HUES48 (cell line): ENCODE measurements around the gene TXNL1.

Source experiments
- H3K27ac ChIP-seq: one replicate; pipeline ENCODE4 v1.7.0; 2013; ENCODE audit warnings: low read depth, low read length, inconsistent platforms
- H3K27me3 ChIP-seq: 2 replicates; pipeline ENCODE4 v1.6.1; 2013; ENCODE audit warnings: mild to moderate bottlenecking, low read length; ENCODE audit not compliant: control insufficient read depth, insufficient read depth
- H3K36me3 ChIP-seq: 2 replicates; pipeline ENCODE4 v1.6.1; 2013; ENCODE audit warnings: low read length; ENCODE audit not compliant: control insufficient read depth, insufficient read depth
- H3K4me1 ChIP-seq: 2 replicates; pipeline ENCODE4 v1.6.1; 2013; ENCODE audit warnings: mild to moderate bottlenecking, low read length; ENCODE audit not compliant: control insufficient read depth, insufficient read depth
- H3K4me3 ChIP-seq: 2 replicates; pipeline ENCODE4 v1.5.1; 2013; ENCODE audit warnings: mild to moderate bottlenecking, low read depth, low read length
- H3K9ac ChIP-seq: 2 replicates; pipeline ENCODE4 v1.6.1; 2013; ENCODE audit warnings: mild to moderate bottlenecking, low read depth, low read length, moderate library complexity
- H3K9me3 ChIP-seq: 2 replicates; pipeline ENCODE4 v1.6.1; 2013; ENCODE audit warnings: low read length; ENCODE audit not compliant: control insufficient read depth, insufficient read depth

Gene TXNL1

GRCh38 chr18:56570978-56571377, 67.4 kb downstream of the TXNL1 start:
- Histone ChIP-seq H3K4me3 (no peak overlapping the region), H3K27ac (no peak overlapping the region), H3K4me1 (no peaks in the 10 kb centered on the region), H3K9ac (no peak overlapping the region), H3K36me3 (no peaks in the 10 kb centered on the region), H3K27me3 (no peaks in the 10 kb centered on the region), H3K9me3 (no peaks in the 10 kb centered on the region)

- no peak overlapping the region for H3K4me3 ChIP-seq
- no peaks in the 10 kb centered on the region for H3K27me3 ChIP-seq
- H3K36me3 ChIP-seq = no peaks in the 10 kb centered on the region
- no peak overlapping the region for H3K9ac ChIP-seq
- no peaks in the 10 kb centered on the region for H3K9me3 ChIP-seq
- H3K4me1 ChIP-seq = no peaks in the 10 kb centered on the region
- H3K27ac ChIP-seq = no peak overlapping the region
These were observed 69.0 kb downstream of the TXNL1 start for GRCh38 chr18:56569416-56569815.

- Histone ChIP-seq H3K9me3 (no peaks in the 10 kb centered on the region), H3K36me3 (no peaks in the 10 kb centered on the region), H3K9ac (no peak overlapping the region), H3K27me3 (no peaks in the 10 kb centered on the region), H3K4me1 (no peaks in the 10 kb centered on the region), H3K4me3 (no peak overlapping the region), H3K27ac (no peak overlapping the region)
These were observed 69.4 kb downstream of the TXNL1 start for GRCh38 chr18:56568986-56569385.

- no peak overlapping the region for H3K27ac ChIP-seq
- H3K9me3 ChIP-seq = no peaks in the 10 kb centered on the region
- no peak overlapping the region for H3K4me3 ChIP-seq
- no peak overlapping the region for H3K9ac ChIP-seq
- no peaks in the 10 kb centered on the region for H3K4me1 ChIP-seq
- H3K36me3 ChIP-seq = no peaks in the 10 kb centered on the region
- H3K27me3 ChIP-seq = no peaks in the 10 kb centered on the region
These were observed 72.6 kb downstream of the TXNL1 start for GRCh38 chr18:56565551-56566345.

- H3K36me3 ChIP-seq = no peaks in the 10 kb centered on the region
- no peak overlapping the region for H3K27ac ChIP-seq
- no peaks in the 10 kb centered on the region for H3K9me3 ChIP-seq
- no peak overlapping the region for H3K9ac ChIP-seq
- H3K27me3 ChIP-seq = no peaks in the 10 kb centered on the region
- H3K4me3 ChIP-seq = no peak overlapping the region
- H3K4me1 ChIP-seq = no peaks in the 10 kb centered on the region
These were observed 73.3 kb downstream of the TXNL1 start for GRCh38 chr18:56565046-56565445.

GRCh38 chr18:56563568-56563967, 74.8 kb downstream of the TXNL1 start:
- H3K9me3 ChIP-seq = no peaks in the 10 kb centered on the region
- H3K4me1 ChIP-seq = no peaks in the 10 kb centered on the region
- no peak overlapping the region for H3K27ac ChIP-seq
- H3K36me3 ChIP-seq = no peaks in the 10 kb centered on the region
- H3K9ac ChIP-seq = no peak overlapping the region
- H3K27me3 ChIP-seq = no peaks in the 10 kb centered on the region
- no peak overlapping the region for H3K4me3 ChIP-seq

- H3K27ac ChIP-seq = no peak overlapping the region
- H3K4me3 ChIP-seq = no peak overlapping the region
- H3K4me1 ChIP-seq = no peaks in the 10 kb centered on the region
- H3K9me3 ChIP-seq = no peaks in the 10 kb centered on the region
- no peaks in the 10 kb centered on the region for H3K27me3 ChIP-seq
- H3K36me3 ChIP-seq = no peaks in the 10 kb centered on the region
- no peak overlapping the region for H3K9ac ChIP-seq
These were observed 75.9 kb downstream of the TXNL1 start for GRCh38 chr18:56562479-56562878.

- Histone ChIP-seq H3K4me3 (no peak overlapping the region), H3K27ac (no peak overlapping the region), H3K9ac (no peak overlapping the region), H3K9me3 (no peaks in the 10 kb centered on the region), H3K4me1 (no peaks in the 10 kb centered on the region), H3K36me3 (no peaks in the 10 kb centered on the region), H3K27me3 (no peaks in the 10 kb centered on the region)
These were observed 77.4 kb downstream of the TXNL1 start for GRCh38 chr18:56560992-56561391.

- no peak overlapping the region for H3K9ac ChIP-seq
- H3K27me3 ChIP-seq = no peaks in the 10 kb centered on the region
These were observed 79.3 kb downstream of the TXNL1 start for GRCh38 chr18:56559044-56559443.

GRCh38 chr18:56556907-56557306, 81.5 kb downstream of the TXNL1 start:
- Histone ChIP-seq H3K27ac (no peak overlapping the region), H3K4me1 (no peaks in the 10 kb centered on the region), H3K36me3 (no peaks in the 10 kb centered on the region), H3K9me3 (no peaks in the 10 kb centered on the region), H3K9ac (no peak overlapping the region), H3K27me3 (no peaks in the 10 kb centered on the region), H3K4me3 (no peak overlapping the region)

More at GRCh38 chr18:56559044-56559443, 79.3 kb downstream of the TXNL1 start:
- no peaks in the 10 kb centered on the region for H3K36me3 ChIP-seq
- H3K4me1 ChIP-seq = no peaks in the 10 kb centered on the region
- H3K27ac ChIP-seq = no peak overlapping the region
- no peak overlapping the region for H3K4me3 ChIP-seq
- no peaks in the 10 kb centered on the region for H3K9me3 ChIP-seq

GRCh38 chr18:56550121-56550520, 88.3 kb downstream of the TXNL1 start:
- H3K27me3 ChIP-seq = no peaks in the 10 kb centered on the region
- H3K27ac ChIP-seq = no peak overlapping the region
- H3K4me1 ChIP-seq = no peaks in the 10 kb centered on the region
- H3K36me3 ChIP-seq = no peaks in the 10 kb centered on the region
- H3K9me3 ChIP-seq = no peaks in the 10 kb centered on the region
- no peak overlapping the region for H3K4me3 ChIP-seq
- H3K9ac ChIP-seq = no peak overlapping the region
